H1 (cell line): Measurements from ENCODE around the gene SRP9.

Source experiments
- ATF2 ChIP-seq: IDR thresholded peaks from 2 replicates; pipeline ENCODE4 v1.6.1; 2012; ENCODE audit warnings: low read length, inconsistent platforms
- BACH1 ChIP-seq: IDR thresholded peaks from 2 replicates; pipeline ENCODE4 v1.6.1; 2012; ENCODE audit warnings: low read length, improper control_type of control experiment
- BRCA1 ChIP-seq: IDR thresholded peaks from 2 replicates; pipeline ENCODE4 v1.6.1; 2012; ENCODE audit warnings: low read depth, low read length, improper control_type of control experiment
- CEBPB ChIP-seq: IDR thresholded peaks from 2 replicates; pipeline ENCODE4 v1.6.1; 2012; ENCODE audit warnings: low read depth, low read length
- CTCF ChIP-seq, 3 experiments: IDR thresholded peaks; 1 replicate in 2 of 3; 2 replicates in 1 of 3; pipeline versions ENCODE4 v1.5.1 to v1.6.1; 2011; ENCODE audit warnings: low read length in 3 of 3, mild to moderate bottlenecking in 3 of 3, inconsistent platforms in 2 of 3, low read depth in 1 of 3, moderate library complexity in 1 of 3; ENCODE audit not compliant: insufficient read depth in 1 of 3; ENCODE audit errors: control extremely low read depth in 1 of 3
- EGR1 ChIP-seq: IDR thresholded peaks from 2 replicates; pipeline ENCODE4 v1.6.1; 2011; ENCODE audit warnings: low read depth, low read length, borderline replicate concordance
- JUND ChIP-seq: IDR thresholded peaks from 2 replicates; pipeline ENCODE4 v1.6.1; 2011; ENCODE audit warnings: mild to moderate bottlenecking, improper control_type of control experiment, low read length
- NRF1 ChIP-seq: IDR thresholded peaks from 2 replicates; pipeline ENCODE4 v1.6.1; 2011; ENCODE audit warnings: mild to moderate bottlenecking, low read depth, low read length, improper control_type of control experiment
- POLR2A ChIP-seq, 2 experiments: IDR thresholded peaks; 1 replicate in 1 of 2; 2 replicates in 1 of 2; pipeline ENCODE4 v1.6.1; 2011; ENCODE audit warnings: low read depth in 2 of 2, low read length in 2 of 2, mild to moderate bottlenecking in 2 of 2; ENCODE audit errors: control extremely low read depth in 1 of 2
- POLR2AphosphoS5 ChIP-seq: IDR thresholded peaks from 2 replicates; pipeline ENCODE4 v1.6.1; 2011; ENCODE audit warnings: low read depth, low read length
- RBBP5 ChIP-seq: IDR thresholded peaks from 2 replicates; pipeline ENCODE4 v1.7.1; 2012; ENCODE audit warnings: low read depth, mild to moderate bottlenecking, inconsistent platforms, low read length, moderate library complexity, borderline replicate concordance
- SP2 ChIP-seq: IDR thresholded peaks from 2 replicates; pipeline ENCODE4 v1.6.1; 2012; ENCODE audit warnings: mild to moderate bottlenecking, low read length, inconsistent platforms
- TCF12 ChIP-seq: IDR thresholded peaks from 2 replicates; pipeline ENCODE4 v1.6.1; 2011; ENCODE audit warnings: low read depth, mild to moderate bottlenecking, low read length
- YY1 ChIP-seq: IDR thresholded peaks from 2 replicates; pipeline ENCODE4 v1.6.1; 2011; ENCODE audit warnings: low read depth, mild to moderate bottlenecking, low read length

GRCh38 chr1:225762444-225762843 lies 15.2 kb upstream of the SRP9 start:
- TF ChIP-seq POLR2AphosphoS5: no peak
- no peak for TF ChIP-seq JUND
- TF ChIP-seq CTCF (IDR thresholded peaks at IDR 0.05; ENCODE audit: control extremely low read depth in 1 of 3, insufficient read depth in 1 of 3, low read depth in 1 of 3, low read length in 3 of 3): no peak
- TF ChIP-seq BRCA1: no peak
- TF ChIP-seq ATF2: no peak
- TF ChIP-seq YY1: no peak
- TF ChIP-seq CEBPB: no peak
- no peak for TF ChIP-seq RBBP5
- no peak for TF ChIP-seq POLR2A (IDR thresholded peaks at IDR 0.05; ENCODE audit: control extremely low read depth in 1 of 2, low read depth in 2 of 2, low read length in 2 of 2)
- TF ChIP-seq NRF1: no peak
- TF ChIP-seq TCF12: no peak
- TF ChIP-seq SP2: no peak
- TF ChIP-seq BACH1: no peak
- no peak for TF ChIP-seq EGR1
